ENCODE data around the gene ATP2A2.
"Not testable (repeated sequence)": the region's sequence is repeated elsewhere in the genome, so short reads cannot be mapped to it uniquely, and the experiment has no call there.

ATP2A2 gene

DNA sequence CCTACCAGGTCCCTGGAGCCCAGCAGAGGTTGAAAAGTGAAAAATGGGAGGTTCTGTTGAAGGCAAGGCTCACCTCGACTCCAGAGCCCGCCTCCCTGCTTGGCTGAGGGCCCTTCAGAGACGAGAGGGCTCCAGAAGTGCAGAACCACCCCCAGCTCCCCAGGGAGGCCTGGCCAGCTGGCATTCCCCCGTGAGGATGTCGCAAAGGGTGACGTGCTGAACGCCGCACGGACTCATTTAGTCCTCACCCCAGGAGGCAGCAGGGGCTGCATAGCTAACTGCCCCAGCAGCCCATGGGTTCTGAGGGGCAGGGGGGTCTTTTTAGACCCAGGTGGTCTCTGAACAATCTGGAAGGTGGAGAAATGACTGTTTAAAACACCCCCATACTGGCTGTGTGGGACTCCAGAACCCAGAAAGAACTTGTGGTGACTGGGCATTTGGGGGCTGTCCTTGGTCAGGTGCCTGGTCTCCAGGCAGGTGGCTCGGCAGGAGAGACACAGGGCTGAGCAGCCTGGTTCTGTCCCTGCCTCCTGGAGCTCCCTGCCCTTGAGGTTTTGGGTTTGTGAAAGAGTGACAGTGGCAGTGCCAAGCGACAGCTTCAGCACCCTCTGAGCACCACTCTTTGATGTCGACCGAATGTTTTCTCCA is 90.5 kb downstream of the ATP2A2 start:
- no peak for FAIRE-seq

DNA sequence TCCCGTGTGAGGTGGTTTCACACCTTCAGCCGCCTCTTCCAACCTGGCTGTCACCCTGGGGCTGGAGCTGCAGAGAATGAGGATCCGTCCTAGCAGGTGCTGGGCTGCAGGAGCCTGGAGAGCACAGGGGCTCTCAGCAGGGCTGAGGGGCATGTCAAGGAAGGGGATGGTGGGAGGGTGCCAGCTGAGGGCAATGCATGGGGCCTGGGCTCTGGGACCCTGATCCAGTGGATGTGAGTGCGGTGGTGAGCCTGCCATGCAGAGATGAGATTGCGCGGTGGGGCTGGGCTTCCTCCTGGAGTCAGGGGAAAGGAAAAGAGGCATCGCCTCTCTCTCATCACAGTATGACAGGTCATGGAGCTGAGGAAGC is 91.0 kb downstream of the ATP2A2 start:
- no peak for FAIRE-seq

DNA sequence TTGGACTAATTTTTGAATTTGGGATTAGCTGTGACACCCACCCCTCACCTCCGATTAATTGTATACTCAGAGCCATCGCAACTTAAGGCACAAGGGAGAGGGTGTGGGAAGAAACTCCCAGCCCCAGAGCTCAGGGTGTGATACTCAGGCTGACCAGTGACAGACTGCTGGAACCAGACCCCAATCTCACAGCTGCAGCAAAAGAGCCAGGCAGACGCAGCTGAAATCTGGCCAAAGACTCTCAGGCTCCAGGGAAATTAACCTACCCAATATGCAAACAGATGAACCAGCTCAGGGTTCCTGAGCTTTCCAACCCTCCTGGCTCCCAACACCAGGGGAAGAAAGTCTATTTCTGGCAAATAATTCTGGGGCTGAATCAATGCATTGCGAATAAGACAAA is 92.0 kb downstream of the ATP2A2 start:
- FAIRE-seq = no peak

DNA sequence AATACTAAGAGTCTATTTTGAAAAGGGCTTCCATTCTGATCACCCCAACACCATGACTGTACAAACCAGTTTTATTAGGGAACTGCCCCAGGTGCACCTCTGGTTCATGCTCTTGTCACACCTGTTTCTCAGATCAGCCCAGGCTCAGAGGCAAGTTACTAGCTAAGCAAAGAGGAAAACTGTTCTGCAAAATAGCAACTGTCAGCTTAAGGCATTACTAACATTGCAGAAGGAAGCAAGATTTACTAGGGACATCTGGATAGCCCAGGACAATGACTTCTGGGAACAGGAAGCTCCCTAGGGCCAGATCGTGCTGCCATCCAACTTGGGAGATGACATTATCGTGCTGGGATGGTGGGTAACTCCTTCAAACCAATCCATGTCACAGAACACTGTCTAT is 92.4 kb downstream of the ATP2A2 start:
- FAIRE-seq = no peak

DNA sequence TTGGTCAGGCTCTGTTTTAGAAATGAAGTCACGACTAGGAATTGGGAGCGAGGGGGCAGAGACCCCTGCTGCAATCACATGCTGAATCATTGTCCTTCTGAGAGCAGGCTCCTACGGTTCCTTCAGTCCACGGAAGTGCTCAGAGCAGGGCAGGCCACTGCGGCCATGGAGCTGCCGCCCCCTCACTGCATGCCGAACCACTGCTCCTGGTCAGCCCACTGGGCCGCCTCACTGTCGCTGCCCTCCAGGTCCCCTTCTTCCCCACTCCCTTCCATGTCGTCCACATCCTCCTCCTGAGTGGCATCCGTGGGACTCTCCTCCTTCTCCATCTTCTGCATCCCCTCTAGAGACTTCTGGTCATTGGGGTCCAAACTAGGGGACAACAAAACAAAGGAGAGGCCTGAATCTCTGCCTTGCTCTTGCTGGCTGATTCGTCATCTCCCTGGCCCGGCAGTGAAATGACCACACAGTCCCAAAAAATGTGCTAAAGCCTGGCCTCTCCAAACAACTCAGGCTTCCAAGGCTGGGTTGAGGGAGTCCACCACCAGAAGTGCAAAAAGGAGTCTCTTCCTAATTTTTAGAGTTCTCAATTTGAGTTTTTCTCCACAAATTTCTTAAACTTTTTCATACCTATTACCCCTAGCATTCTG is 93.0 kb downstream of the ATP2A2 start:
- FAIRE-seq = no peak

DNA sequence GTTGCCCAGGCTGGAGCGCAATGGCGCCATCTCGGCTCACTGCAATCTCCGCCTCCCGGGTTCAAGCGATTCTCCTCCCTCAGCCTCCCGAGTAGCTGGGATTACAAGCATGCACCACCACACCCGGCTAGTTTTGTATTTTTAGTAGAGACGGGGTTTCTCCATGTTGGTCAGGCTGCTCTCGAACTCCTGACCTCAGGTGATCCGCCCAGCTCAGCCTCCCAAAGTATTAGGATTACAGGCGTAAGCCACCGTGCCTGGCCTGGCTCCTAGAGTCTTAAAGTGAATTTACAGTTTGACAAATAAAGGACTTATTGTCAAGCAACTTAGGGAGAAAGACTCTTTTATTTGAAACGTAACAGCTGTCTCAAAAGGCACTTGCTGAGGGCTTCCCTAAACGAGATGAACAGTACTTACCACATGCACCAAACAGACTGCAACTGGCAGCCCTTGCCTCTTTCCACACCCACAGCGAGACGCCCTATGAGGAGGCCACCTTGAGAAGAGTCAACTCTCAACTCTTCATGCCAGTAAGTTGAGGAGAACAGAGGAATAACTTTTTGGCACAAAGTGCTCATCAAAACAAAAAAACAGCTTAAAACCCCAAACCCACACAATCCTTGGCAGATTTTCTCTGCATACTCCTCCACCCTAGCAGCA is 97.2 kb downstream of the ATP2A2 start:
- FAIRE-seq = not testable (repeated sequence)

DNA sequence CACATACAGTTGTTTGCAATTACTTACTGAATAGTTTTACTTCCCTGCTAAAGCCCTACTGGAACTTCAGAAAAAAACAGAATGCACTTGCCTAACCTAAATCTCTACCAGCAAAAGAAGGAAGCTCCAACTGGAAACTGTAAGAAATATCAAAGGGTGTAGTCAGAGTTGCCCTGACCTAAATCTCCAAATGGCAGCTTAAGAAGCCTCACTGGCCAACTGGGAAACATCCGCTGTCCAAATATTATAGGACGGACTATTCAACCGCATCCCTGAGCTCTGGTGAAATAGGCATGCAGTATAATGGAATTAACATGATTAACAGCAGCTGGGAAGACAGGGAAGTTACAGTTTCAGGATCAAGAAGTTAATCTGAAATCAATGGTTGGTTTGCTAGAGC is 98.2 kb downstream of the ATP2A2 start:
- FAIRE-seq = no peak

DNA sequence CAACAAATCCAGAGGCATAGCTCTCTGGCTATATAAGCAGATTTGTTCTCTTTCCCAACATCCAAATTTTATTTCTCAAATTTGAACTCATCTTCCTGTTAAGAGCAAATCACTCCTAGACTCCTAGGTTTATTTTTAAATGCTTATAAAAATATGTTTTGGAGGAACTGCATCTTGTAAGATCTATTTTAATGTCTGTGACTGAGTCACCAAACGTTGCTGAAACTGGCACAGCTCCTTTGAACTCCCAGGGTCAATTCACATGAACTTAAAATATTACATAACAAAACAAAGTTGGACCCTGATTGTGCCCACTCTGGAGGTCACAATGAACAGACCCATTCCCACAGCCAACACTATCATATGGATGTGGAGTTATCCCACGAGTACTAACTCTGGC is 98.6 kb downstream of the ATP2A2 start:
- no peak for FAIRE-seq

DNA sequence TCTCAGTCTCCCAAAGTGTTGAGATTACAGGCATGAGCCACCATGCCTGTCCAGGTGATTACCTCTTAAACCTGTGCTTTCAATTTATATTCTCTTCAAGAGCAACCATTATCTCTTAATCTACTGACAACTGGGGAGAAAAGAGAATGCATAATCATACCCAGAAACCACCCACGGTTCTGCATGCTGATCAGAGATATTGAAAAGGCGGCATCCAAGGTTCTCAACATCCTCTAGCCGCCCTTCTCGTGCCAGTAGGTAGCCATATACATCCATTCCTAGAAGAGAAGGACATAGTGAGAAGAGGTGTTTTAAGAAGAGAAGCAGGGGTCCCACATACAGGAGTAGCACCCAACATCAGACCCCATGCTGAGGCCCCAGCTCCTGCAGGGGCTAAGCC is 101.6 kb downstream of the ATP2A2 start:
- FAIRE-seq = no peak
